ENCODE measurements around the gene BAG1.

The BAG1 gene

GRCh38 chr9:33273972-33274328 lies 9.4 kb upstream of the BAG1 start:
- DNase-seq (ENCODE audit: low read depth in 2 of 2) = no peak

DNA sequence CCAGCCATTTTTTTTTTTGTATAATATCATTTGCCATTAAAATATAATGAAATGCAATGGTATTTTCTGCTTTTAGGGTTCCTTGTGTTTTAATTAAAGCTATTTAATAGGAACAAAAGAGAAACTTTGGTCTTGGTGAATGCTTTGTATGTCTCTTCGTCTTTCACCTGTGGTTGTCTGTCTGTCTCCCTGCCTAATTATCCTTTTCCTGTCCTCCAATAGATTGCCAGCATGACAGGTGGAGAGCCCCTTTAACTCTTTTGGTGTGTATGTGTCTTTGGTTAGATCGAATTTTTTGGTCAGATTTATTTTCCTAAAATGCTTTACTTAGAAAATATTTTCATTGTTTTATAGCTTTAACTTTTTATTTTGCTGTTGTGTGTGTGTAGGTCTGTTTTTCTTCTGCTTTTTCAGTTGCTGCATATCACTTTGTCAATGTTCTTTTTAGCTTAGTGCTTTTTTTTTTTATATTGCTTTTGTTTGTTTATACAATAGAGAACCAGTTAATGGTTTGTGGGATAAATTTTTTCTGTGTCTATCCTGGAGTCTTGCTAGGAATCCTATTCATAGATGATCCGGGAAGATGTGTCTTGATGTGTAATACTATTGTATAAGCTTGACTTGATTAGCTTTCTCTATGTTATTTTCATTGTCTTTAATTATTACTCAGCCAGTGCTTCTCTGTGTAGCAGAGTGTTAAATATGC lies 8.9 kb upstream of the BAG1 start:
- no peak for DNase-seq (ENCODE audit: low read depth in 2 of 2)

DNA sequence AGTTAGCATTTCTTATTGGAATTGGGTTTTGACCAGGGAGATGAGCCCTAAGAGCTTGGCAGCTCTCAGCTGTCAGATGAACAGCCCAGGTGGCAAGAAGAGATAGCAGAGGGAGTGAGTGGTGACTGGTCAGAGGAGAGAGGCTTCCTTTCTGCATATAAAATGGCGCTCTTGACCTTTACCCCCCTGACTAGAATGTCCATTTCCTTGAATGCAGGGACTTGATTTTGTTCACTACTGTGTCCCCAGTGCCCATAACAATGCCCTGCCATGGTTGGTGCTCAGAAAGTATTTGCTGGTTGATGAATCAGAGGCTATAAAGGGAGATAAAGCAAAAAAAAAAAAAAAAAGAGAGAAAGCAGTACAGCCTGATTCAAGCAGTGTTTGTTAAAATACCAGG lies 7.6 kb upstream of the BAG1 start:
- no peak for DNase-seq (ENCODE audit: low read depth in 2 of 2)

DNA sequence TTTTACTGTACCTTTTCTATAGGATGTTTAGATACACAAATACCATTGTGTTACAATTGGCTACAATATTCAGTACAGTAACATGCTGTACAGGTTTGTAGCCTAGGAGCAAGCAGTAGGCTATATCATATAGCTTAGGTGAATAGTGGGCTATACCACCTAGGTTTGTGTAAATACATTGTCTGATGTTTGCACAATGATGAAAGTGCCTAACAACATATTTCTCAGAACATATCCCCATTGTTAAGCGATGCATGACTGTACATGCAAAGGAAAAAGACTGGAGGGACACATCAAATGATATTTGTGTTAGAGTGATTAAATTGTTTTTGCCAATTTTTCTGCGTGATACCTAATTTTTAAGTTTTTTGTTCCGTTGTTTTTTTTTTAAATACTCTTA lies 5.6 kb upstream of the BAG1 start:
- DNase-seq (ENCODE audit: low read depth in 2 of 2) = no peak

DNA sequence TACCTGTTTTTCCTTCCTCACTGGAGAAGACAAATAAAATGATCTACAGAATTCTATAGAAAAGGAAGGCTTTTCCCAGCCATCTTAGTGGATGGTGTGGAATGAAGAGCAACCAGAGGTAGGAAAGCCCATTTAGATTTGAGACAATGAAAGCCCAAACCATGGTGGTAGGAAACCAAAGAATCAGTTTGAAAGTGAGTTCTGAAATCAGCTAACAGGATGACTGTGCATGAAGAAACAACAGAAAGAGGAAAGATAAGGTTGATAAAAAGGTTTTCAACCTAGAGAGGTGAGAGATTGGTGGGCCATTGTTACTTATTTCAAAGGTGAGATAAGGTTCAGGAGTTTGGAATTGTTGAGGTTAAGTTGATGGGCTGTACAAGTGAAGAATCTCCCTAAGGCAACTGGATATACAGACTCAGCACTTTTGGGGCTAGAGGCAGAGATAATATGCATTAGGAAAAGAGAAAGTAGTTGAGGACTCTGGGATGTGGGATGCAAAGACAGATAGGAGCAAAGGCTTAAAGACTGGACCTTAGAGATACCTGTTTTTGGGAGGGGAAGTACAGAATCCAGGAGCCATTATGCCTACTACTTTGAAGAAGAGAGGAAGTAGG lies 2.8 kb upstream of the BAG1 start:
- no peak for DNase-seq (ENCODE audit: low read depth in 2 of 2)

DNA sequence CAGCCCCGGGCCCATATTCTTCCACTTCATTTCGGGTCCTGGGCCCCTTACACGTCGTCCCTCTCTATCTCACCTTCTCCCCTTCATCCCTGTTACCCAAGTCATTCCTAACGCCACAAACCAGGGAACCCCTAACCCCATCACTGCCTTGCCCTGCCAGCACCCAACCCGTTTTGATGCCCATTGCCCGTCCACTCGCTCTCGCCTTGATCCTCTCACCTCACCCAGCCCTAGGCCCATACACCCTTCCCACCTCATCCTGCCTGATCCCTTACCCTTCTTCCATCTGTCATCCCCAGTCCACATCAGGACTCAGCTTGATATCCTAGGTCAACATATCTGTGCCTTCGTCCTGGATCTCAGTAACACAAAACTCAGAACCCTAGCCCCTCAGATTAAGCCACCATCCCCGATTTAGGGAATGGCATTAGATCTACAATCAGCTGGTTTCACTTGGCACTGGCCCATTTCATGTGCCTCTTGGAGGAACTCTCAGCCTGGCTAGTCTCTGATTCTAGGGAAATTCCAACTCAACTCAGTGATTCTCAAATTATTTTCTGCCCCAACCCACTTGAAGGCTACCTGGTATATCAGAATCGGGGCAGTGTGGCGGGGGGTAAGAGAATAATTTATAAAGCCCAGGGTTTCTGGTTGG lies 830 bp upstream of the BAG1 start:
- DNase-seq (ENCODE audit: low read depth in 2 of 2) = no peak

DNA sequence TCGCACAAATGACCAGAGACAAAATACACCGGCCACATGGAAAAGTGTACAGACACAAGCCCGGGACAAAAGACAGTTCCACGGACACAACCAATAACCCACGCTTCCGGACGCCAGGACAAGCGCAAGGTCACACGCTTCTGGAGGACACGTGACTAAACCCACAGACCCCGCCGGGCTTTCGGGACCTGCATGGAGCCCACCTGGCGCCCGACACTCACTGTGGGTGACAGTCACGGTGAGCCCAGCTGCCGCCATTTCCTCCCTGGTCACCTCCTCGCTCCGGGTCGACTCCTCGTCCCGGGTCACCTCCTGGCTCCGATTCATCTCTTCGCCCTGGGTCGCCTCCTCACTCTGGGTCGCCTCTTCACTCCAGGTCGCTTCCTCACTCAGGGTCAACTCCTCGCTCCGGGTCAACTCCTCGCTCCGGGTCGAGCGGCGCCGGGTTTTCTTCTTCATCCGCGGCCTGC lies 470 bp downstream of the BAG1 start:
- no peak for DNase-seq (ENCODE audit: low read depth in 2 of 2)

GRCh38 chr9:33263131-33264002 lies 1.1 kb downstream of the BAG1 start:
- no peak for DNase-seq (ENCODE audit: low read depth in 2 of 2)

DNA sequence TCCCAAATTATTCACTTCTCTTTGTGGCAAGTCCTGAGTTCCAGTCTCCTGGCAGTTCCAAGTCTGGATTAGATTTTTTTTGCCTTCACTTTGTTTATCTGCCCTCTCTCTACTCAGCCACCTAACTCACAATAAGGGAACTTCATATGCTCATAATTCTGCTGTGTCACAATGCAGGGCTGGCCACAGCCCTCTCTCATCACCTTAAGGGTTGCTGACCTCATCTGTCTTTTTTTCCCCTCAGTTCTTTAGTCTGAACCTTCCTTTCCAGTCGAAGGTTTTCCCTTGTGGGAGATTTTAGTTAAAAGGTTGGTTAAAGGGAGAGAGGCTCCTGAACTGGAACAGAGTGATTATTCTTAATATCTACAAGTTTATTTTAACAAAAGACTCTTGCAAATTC lies 4.1 kb downstream of the BAG1 start:
- DNase-seq (ENCODE audit: low read depth in 2 of 2) = no peak

DNA sequence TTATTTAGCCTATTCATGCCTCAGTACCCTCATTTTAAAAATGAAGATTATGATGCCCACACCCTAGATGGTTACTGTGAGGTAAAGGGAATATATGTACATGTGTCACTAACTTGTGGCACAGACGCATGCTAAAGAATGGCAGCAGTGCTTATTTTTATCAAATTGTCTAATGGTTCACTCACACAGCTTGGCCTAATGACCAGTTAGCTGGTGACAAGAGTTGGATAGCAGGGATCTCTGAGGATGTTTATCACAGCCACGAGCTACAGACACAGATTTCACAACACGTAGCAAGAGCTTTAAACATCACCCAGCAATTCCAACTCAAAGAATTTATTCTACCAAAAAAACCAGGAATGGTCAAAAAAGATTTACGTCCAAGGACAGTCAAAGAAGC lies 7.2 kb downstream of the BAG1 start:
- no peak for DNase-seq (ENCODE audit: low read depth in 2 of 2)

DNA sequence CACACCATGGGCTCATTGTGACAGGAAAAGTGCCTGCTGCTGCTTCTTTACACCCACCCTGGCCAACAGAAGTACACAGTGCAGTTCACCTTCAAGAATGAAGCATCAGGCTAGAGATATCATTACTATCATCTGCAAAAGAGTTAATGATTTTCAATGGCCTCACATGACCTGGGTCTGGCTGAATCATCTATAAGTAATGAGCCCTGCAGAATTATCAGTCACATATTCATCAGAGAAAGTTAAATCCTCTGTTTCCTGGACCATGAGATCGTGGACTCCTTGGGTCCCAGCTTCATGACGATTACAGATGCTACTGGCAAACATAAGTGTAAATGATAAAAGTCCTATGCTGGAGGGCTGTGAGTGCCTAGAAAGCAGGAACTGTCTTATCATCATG lies 8.3 kb downstream of the BAG1 start:
- DNase-seq (ENCODE audit: low read depth in 2 of 2) = no peak

DNA sequence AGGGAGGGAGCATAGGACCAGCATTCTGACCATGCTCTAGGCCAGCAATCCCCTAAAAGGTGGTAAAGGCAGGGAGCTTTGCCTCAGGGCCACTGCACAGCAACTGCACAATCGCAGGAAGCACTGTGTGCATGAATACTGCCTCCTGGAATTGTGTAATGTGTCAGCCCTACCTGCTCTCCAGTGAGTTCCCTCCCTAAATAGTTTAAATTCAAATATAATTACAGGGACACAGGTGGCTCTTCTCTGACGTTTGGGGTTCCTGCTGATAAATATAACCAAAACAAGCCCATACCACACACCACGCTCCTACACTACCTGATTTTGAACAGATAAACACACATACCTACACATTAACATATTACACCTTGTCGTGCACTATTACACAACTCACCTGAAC lies 9.0 kb downstream of the BAG1 start:
- DNase-seq (ENCODE audit: low read depth in 2 of 2) = no peak

DNA sequence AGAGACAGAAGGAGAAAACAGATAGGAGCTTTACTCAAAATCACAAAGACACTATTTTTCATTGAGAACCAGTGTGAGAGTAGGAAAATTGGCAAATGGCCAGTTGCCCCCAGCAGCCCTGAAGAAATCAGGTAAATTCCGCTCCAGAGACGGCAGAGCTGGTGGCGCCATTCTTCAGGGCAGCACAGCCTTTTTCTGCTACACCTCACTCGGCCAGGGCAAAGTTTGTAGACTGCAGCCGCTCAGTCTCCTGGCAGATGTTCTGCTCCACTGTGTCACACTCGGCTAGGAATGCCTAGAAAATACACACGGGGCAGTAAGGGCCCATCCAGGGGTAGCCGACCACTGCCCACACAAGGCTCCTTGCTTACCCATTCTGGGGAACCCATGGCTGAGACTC lies 9.5 kb downstream of the BAG1 start:
- DNase-seq (ENCODE audit: low read depth in 2 of 2) = no peak

DNA sequence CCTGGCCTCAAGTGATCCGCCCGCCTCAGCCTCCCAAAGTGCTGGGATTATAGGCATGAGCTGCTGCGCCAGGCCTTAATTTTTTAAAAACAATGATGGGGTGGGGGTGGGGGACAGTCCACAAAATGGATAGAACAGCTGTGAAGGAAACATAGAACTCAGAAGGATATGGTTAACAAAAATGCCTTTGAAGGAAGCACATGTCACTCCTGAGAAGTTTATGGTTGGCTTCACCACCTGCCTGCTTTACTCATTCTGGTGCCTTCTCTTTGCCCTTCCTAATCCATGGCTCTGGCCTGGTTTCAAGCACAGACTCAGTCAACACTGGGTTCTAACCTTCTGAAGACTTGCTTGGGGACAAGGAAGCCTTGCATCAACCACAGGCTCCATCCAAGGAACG lies 10.3 kb downstream of the BAG1 start:
- DNase-seq (ENCODE audit: low read depth in 2 of 2) = no peak

GRCh38 chr9:33250458-33250995 lies 14.0 kb downstream of the BAG1 start:
- no peak for DNase-seq (ENCODE audit: low read depth in 2 of 2)

GRCh38 chr9:33249983-33250382 lies 14.5 kb downstream of the BAG1 start:
- no peak for DNase-seq (ENCODE audit: low read depth in 2 of 2)

GRCh38 chr9:33249087-33249658 lies 15.3 kb downstream of the BAG1 start:
- no peak for DNase-seq (ENCODE audit: low read depth in 2 of 2)

GRCh38 chr9:33248606-33249005 lies 15.9 kb downstream of the BAG1 start:
- no peak for DNase-seq (ENCODE audit: low read depth in 2 of 2)

- no peak for DNase-seq (ENCODE audit: low read depth in 2 of 2)
Observed at GRCh38 chr9:33246269-33246860, 18.1 kb downstream of the BAG1 start.

DNA sequence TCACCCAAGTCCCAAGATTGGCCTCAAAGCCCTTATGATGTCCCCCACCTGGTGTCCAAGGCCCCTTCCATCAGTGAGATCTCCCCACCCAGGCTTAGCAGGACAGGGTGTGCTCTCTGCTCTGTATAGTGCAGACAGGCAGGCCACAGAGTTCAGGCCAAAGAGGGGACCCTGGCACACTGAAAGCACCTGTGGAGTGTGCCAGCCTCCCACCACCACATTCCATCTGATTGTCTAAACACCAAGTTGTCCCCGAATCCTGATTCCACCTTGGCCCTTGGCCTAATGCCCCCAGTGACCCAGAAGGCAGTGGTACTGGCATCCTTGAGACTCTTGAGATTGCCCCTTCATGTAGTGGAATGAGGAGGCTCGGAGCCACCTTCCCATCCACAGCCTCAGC lies 19.2 kb downstream of the BAG1 start:
- no peak for DNase-seq (ENCODE audit: low read depth in 2 of 2)

DNA sequence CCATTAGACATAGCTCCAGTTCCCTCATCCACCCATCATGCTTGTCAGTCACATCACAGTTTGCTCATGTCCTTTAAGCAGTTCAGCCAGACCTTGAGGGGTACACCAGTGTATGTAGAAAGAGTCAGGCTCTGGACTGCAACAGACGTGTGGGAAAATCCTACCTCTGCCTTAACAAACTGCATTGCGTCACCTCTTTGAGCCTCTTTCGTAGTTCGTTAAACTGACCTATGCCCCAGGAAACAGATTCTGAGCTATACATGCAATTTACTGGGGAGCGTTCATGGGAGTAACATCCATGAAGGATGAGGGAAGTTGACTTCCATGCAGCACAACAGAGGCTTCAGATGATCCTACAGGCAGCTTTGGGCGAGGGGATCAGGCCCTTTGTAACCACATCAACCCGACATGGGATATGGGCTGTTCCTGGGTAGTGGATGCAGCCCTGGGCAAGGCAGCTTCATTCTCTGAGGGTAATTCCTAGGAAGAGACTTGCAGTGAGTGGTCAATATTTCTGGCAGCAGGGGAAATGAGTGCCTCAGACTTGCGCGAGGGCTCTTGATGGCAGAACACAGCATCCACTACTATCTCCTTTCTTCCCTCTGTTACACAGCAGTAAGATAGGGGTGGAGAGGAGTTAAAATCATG lies 20.2 kb downstream of the BAG1 start:
- DNase-seq (ENCODE audit: low read depth in 2 of 2) = no peak

Measured in activated CD8-positive, alpha-beta memory T cell treated with anti-CD3 and anti-CD28 coated beads for 4 hours (primary cell).